OCI-LY1 (cell line): ENCODE data around the gene CCNQ.
A peak's percentile ranks its signal among the peaks of the same experiment; 100 is the strongest.

Source experiments
- H2AFZ ChIP-seq: fragments of 200-600 bp; sonication (generic), shearing (Covaris generic); 2 replicates; pipeline ENCODE4 v1.6.0; 2014; ENCODE audit warnings: antibody characterized with exemption, mild to moderate bottlenecking, low read length
- H3F3A ChIP-seq: fragments of 200-600 bp; sonication (generic), shearing (Covaris generic); 2 replicates; pipeline ENCODE4 v1.6.0; 2014; ENCODE audit warnings: mild to moderate bottlenecking, antibody characterized with exemption, low read length, moderate library complexity; ENCODE audit not compliant: insufficient read depth
- H3K27ac ChIP-seq: fragments of 200-600 bp; sonication (generic); 2 replicates; pipeline ENCODE4 v1.5.1; 2014; ENCODE audit warnings: low read length, mixed run types, mild to moderate bottlenecking, low read depth; ENCODE audit not compliant: poor library complexity, severe bottlenecking
- H3K27me3 ChIP-seq: fragments of 200-600 bp; sonication (generic); 2 replicates; pipeline ENCODE4 v1.6.0; 2014; ENCODE audit warnings: antibody characterized with exemption, mild to moderate bottlenecking, low read length, moderate library complexity; ENCODE audit not compliant: insufficient read depth
- H3K36me3 ChIP-seq: fragments of 200-600 bp; sonication (generic); 2 replicates; pipeline ENCODE4 v1.6.1; 2014; ENCODE audit warnings: mild to moderate bottlenecking, antibody characterized with exemption, low read length, moderate library complexity, mixed read lengths; ENCODE audit not compliant: insufficient read depth
- H3K4me1 ChIP-seq: fragments of 200-600 bp; sonication (generic); 2 replicates; pipeline ENCODE4 v1.5.1; 2014; ENCODE audit warnings: mild to moderate bottlenecking, low read length, moderate library complexity; ENCODE audit not compliant: insufficient read depth, severe bottlenecking
- H3K4me2 ChIP-seq: fragments of 200-600 bp; sonication (generic), shearing (Covaris generic); 2 replicates; pipeline ENCODE4 v1.6.1; 2014; ENCODE audit warnings: low read length
- H3K4me3 ChIP-seq: fragments of 200-600 bp; sonication (generic); 2 replicates; pipeline ENCODE4 v1.5.1; 2014; ENCODE audit warnings: low read length, low read depth, mild to moderate bottlenecking, mixed read lengths; ENCODE audit not compliant: poor library complexity, severe bottlenecking
- H3K79me2 ChIP-seq: fragments of 200-600 bp; shearing (Covaris generic); 2 replicates; pipeline ENCODE4 v1.6.1; 2016; ENCODE audit warnings: mixed run types, low read length, mixed read lengths; ENCODE audit not compliant: insufficient read depth
- H3K9ac ChIP-seq: fragments of 200-600 bp; sonication (generic), shearing (Covaris generic); 2 replicates; pipeline ENCODE4 v1.6.1; 2014; ENCODE audit warnings: mild to moderate bottlenecking, low read length, mixed read lengths
- H3K9me2 ChIP-seq: fragments of 200-600 bp; sonication (generic), shearing (Covaris generic); 2 replicates; pipeline ENCODE4 v1.6.1; 2014; ENCODE audit warnings: low read depth, mild to moderate bottlenecking, low read length, mixed read lengths
- H3K9me3 ChIP-seq: fragments of 200-600 bp; shearing (Covaris generic); 2 replicates; pipeline ENCODE4 v1.6.1; 2014; ENCODE audit warnings: low read length, mixed read lengths
- H4K20me1 ChIP-seq: fragments of 200-600 bp; sonication (generic), shearing (Covaris generic); 2 replicates; pipeline ENCODE4 v1.6.0; 2016; ENCODE audit warnings: mild to moderate bottlenecking, low read length; ENCODE audit not compliant: insufficient read depth
- CTCF ChIP-seq: fragments of 200-600 bp; sonication (generic), shearing (Covaris generic); IDR thresholded peaks from 2 replicates; pipeline ENCODE4 v1.5.1; 2017; ENCODE audit warnings: mild to moderate bottlenecking, antibody characterized with exemption, low read length, moderate library complexity, mixed read lengths
- EZH2 ChIP-seq: fragments of 200-600 bp; sonication (generic), shearing (Covaris generic); IDR thresholded peaks from 2 replicates; pipeline ENCODE4 v1.8.0; 2017; ENCODE audit warnings: borderline replicate concordance, mixed run types, mild to moderate bottlenecking, antibody characterized with exemption, low read length, moderate library complexity, mixed read lengths

CCNQ gene

GRCh38 chrX:153554519-153555167, 44.3 kb downstream of the CCNQ start:
- Histone ChIP-seq H3K4me2 (no peak overlapping the region), H2AFZ (no peak overlapping the region), H3K4me1 (no peaks in the 10 kb centered on the region), H3K9me3 (no peaks in the 10 kb centered on the region), H3K4me3 (no peak overlapping the region), H3K36me3 (no peaks in the 10 kb centered on the region), H3K27ac (no peak overlapping the region), H3K27me3 (no peaks in the 10 kb centered on the region), H3K9ac (no peak overlapping the region), H3K9me2 (no peaks in the 10 kb centered on the region), H4K20me1 (no peaks in the 10 kb centered on the region), H3K79me2 (no peaks in the 10 kb centered on the region), H3F3A (no peaks in the 10 kb centered on the region)
- TF ChIP-seq EZH2: no peak
- peak; percentile 58 for TF ChIP-seq CTCF

- no peaks in the 10 kb centered on the region for H3K79me2 ChIP-seq
- no peak overlapping the region for H3K9ac ChIP-seq
- H3K27ac ChIP-seq: no peak overlapping the region
- no peaks in the 10 kb centered on the region for H3K4me1 ChIP-seq
- TF ChIP-seq CTCF: no peak
- no peak for TF ChIP-seq EZH2
- no peak overlapping the region for H3K4me3 ChIP-seq
- no peaks in the 10 kb centered on the region for H3K36me3 ChIP-seq
- H3K27me3 ChIP-seq: no peaks in the 10 kb centered on the region
- no peak overlapping the region for H3K4me2 ChIP-seq
- H3K9me2 ChIP-seq: no peaks in the 10 kb centered on the region
- no peaks in the 10 kb centered on the region for H3K9me3 ChIP-seq
- no peaks in the 10 kb centered on the region for H3F3A ChIP-seq
- no peaks in the 10 kb centered on the region for H4K20me1 ChIP-seq
- no peak overlapping the region for H2AFZ ChIP-seq
Measured at GRCh38 chrX:153551135-153551534, 47.8 kb downstream of the CCNQ start.

- no peaks in the 10 kb centered on the region for H4K20me1 ChIP-seq
Measured at GRCh38 chrX:153549807-153550206, 49.1 kb downstream of the CCNQ start.

More at GRCh38 chrX:153549807-153550206, 49.1 kb downstream of the CCNQ start:
- Histone ChIP-seq H3K4me1 (no peaks in the 10 kb centered on the region), H3K9me3 (no peaks in the 10 kb centered on the region), H3K36me3 (no peaks in the 10 kb centered on the region), H3K4me2 (no peak overlapping the region), H3K27me3 (no peaks in the 10 kb centered on the region), H3F3A (no peaks in the 10 kb centered on the region), H3K79me2 (no peaks in the 10 kb centered on the region), H2AFZ (no peak overlapping the region), H3K9me2 (no peaks in the 10 kb centered on the region), H3K4me3 (no peak overlapping the region), H3K9ac (no peak overlapping the region), H3K27ac (no peak overlapping the region)
- TF ChIP-seq EZH2 (no peak), CTCF (peak; percentile 25; the same call in 1 of the 2 replicates)
